IPS DF 4.7 (cell line): ENCODE measurements around the gene OSBPL2.

ENCODE experiments used
- DNase-seq: peaks from one replicate; pipeline ENCODE4 v3.0.0-alpha.2; 2013; ENCODE audit warnings: low spot score; ENCODE audit errors: extremely low read depth

The OSBPL2 gene

GRCh38 chr20:62254021-62254724, 15.9 kb downstream of the OSBPL2 start:
- no peak for DNase-seq

GRCh38 chr20:62255976-62256375, 17.7 kb downstream of the OSBPL2 start:
- DNase-seq: no peak

- no peak for DNase-seq
Observed at GRCh38 chr20:62258499-62259293, 20.4 kb downstream of the OSBPL2 start.

- DNase-seq: no peak
Observed at GRCh38 chr20:62259294-62259565, 20.9 kb downstream of the OSBPL2 start.

GRCh38 chr20:62262064-62262463, 23.7 kb downstream of the OSBPL2 start:
- DNase-seq: no peak

GRCh38 chr20:62263396-62263795, 25.1 kb downstream of the OSBPL2 start:
- DNase-seq: no peak

GRCh38 chr20:62265365-62265764, 27.0 kb downstream of the OSBPL2 start:
- DNase-seq: no peak

- no peak for DNase-seq
Observed at GRCh38 chr20:62266340-62266739, 28.0 kb downstream of the OSBPL2 start.

- DNase-seq: no peak
Observed at GRCh38 chr20:62266851-62267250, 28.5 kb downstream of the OSBPL2 start.

GRCh38 chr20:62267543-62267942, 29.2 kb downstream of the OSBPL2 start:
- DNase-seq: no peak

- DNase-seq: no peak
Observed at GRCh38 chr20:62268228-62268900, 30.0 kb downstream of the OSBPL2 start.

- no peak for DNase-seq
Observed at GRCh38 chr20:62269378-62269777, 31.1 kb downstream of the OSBPL2 start.

- no peak for DNase-seq
Observed at GRCh38 chr20:62269871-62270270, 31.6 kb downstream of the OSBPL2 start.

- no peak for DNase-seq
Observed at GRCh38 chr20:62272200-62272599, 33.9 kb downstream of the OSBPL2 start.

GRCh38 chr20:62273416-62273815, 35.1 kb downstream of the OSBPL2 start:
- DNase-seq: no peak

- DNase-seq: no peak
Observed at GRCh38 chr20:62274332-62274950, 36.1 kb downstream of the OSBPL2 start.

- no peak for DNase-seq
Observed at GRCh38 chr20:62275219-62275618, 36.9 kb downstream of the OSBPL2 start.

GRCh38 chr20:62276439-62276838, 38.1 kb downstream of the OSBPL2 start:
- no peak for DNase-seq

GRCh38 chr20:62277253-62277652, 38.9 kb downstream of the OSBPL2 start:
- no peak for DNase-seq

GRCh38 chr20:62280303-62280702, 42.0 kb downstream of the OSBPL2 start:
- DNase-seq: no peak

- no peak for DNase-seq
Observed at GRCh38 chr20:62281161-62281933, 43.0 kb downstream of the OSBPL2 start.
